Fibroblast of the conjunctiva (primary cell): Measurements from ENCODE around the gene HOXA5.

ENCODE experiments used
- DNase-seq: peaks from one replicate; pipeline ENCODE4 v3.0.0-alpha.2; 2010; ENCODE audit warnings: low read depth

HOXA5 gene

GRCh38 chr7:27159266-27160144 is 16.0 kb upstream of the HOXA5 start:
- no peak for DNase-seq

- no peak for DNase-seq
Observed at GRCh38 chr7:27158436-27159265, 15.2 kb upstream of the HOXA5 start.

DNA sequence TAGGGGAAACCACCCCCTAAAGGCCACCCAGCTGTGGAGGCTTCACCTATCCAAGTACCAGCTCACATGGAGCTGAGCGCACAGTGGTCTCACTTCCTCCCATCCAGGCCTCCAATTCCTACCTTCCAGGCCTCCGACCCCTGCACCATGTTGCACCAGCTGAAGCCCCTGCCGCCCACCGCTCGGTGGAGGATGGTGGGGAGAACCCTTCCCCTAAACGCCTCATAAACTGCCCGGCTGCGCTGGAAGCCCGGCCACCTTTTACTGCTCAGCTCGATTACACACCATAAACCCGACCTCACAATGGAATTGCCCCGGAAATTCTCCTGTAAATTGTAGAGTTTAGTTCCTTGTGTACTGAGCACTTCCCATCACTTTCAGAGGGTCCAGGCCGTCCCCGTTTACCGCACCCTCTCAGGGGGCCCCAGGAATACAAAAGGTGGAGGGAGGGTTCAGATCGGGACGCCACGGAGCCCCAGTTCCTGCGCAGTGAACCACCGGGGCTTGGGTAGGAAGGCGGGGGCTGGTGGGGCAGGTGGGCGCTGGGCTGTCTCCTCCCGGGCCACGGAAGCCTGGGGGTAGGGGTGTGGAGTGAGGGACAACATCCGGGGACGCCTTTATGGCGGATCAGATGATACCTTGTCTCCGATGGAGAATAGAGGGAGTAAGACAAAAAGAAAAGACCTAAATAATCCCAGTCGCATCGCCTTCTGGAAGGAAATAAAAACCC is 14.4 kb upstream of the HOXA5 start:
- DNase-seq = no peak

- DNase-seq = no peak
Observed at GRCh38 chr7:27156916-27157701, 13.6 kb upstream of the HOXA5 start.

DNA sequence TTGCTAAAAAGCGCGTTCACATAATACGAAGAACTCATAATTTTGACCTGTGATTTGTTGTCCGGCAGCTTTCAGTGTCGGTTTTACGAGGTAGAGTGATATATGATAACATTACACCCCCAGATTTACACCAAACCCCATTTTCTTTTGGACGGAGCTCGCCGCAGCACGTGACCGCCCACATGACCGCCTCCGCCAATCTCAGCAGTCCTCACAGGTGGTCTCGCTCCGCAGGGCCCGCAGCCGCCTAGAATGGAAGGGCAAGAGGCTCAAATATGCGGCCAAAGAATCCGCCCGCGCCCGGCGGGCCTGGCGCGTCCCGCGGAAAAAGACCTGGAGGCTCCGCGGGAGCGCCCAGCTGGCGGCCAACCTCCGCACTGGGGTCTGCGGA is 13.0 kb upstream of the HOXA5 start, which contains the start of gene HOXA7:
HOXA7 (minus strand) TSS at position 168 of the 391 bp plus-strand sequence; CDS start at position 38, 130 bp downstream.
- DNase-seq = no peak

DNA sequence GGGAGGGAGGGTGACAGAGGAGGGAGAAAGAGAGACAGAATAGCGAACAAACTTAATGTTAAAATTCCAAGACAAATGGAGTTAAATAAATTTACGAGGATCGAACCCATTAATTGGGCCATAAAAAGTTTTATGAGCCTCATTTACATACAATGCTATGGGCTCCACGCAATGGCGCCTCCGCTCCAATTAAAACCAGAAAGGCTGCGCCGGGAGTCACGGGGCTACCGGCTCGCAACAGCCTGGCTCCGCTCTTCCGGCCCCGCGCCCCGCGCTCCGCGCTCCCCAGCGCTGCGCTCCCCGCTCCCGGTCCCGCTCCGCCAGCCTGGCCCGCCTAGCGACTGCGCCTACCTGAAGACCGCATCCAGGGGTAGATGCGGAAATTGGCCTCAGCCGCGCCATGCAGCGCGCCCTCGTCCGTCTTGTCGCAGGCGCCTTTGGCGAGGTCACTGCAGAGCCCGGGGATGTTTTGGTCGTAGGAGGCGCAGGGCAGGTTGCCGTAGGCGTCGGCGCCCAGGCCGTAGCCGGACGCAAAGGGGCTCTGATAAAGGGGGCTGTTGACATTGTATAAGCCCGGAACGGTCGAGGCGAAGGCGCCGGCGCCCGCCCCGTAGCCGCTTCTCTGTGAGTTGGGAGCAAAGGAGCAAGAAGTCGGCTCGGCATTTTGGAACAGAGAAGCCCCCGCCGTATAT is 12.5 kb upstream of the HOXA5 start:
- no peak for DNase-seq

GRCh38 chr7:27154901-27155815 is 11.7 kb upstream of the HOXA5 start:
- DNase-seq = no peak

DNA sequence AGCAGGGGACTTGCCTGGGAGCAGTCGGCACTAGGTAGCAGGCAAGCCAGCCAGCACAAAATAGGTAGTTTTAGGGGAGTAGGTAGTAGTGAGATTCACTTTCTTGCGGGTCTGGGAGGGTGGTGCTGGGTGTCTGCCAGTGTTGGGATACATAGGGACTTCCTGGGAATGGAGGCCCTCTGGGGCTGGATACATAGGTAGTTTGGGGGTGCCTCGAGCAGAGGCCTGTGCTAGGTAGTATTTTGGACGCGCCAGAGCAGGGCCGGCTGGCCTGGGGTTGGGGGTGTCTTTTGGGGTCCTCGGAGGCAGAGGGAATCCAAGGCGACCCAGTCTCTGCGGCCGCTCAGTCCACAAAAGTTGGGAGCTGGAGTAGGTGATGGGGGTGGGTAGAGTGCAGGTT is 10.9 kb upstream of the HOXA5 start:
- no peak for DNase-seq

GRCh38 chr7:27153526-27153925 is 10.0 kb upstream of the HOXA5 start:
- no peak for DNase-seq

DNA sequence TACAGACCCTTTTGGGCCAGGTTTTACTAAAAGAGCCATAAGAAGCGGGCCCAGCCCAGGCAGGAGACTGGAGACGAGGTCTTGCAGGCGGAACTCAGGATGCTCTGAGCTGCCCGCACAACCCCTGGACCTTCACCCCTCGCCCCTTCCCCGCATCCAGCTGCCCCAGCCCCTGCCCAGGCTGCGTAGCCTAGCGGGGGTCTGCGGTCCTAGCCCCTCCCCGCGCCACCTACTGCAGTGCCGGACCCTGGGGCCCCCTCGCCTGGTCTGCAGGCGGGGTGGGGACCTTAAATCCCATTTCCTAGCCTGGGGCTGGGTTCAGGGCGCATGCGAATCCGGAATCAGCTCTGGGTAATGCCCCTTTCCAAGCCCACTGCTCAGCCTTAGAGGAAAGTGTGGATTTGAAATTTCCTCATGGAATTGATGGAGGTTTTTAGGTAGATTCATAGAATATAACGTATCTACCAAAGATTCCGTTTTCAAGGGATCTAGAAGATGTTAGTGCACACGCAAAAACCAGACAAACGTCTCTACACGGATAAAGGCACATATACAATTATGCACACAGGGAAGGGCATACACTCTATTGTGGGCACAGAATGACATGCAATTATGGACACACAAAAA is 9.4 kb upstream of the HOXA5 start:
- DNase-seq = no peak

DNA sequence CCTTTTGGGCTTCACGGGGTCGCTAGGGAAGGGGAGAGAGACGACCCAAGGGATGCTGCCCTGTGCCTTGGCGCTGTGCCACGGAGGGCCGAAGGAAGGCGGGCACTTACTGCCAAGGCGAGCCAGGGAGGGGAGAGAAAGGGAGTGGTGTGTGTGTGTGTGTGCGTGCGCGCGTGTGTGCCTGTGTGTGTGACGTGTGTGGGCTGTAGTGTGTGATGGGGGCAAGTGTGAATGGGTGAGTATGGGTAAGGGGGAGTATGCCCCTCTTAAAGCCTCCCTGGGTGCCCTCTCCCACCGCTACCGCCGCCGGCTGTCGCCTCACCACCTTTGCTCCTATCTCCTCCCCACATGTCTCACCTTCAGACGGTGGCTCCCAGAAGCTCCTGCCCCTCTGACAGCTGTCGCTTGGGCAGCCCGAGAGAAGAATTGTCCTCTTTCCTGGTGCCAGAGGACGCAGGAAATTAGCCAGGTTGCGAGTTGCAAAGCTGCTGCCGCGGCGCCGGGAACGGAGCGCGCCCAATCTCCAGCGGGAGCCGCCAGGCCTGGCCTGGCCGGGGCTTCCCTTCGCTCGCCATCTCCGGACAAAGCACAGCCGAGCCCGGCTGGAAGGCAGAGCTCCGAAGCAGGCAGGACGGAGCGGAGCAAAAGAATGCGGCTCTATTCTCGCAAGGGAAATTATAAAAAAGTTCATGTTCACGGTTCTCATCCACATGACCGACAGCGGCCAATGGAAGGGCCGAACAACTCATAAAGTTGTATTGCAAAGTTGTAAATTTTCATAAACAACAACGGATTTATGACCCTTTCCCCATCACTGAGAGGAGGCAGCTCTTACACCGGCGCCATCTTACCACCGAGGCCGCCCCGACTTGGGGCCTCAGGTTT is 8.7 kb upstream of the HOXA5 start, which contains the start of gene HOXA3:
HOXA3 (minus strand) TSS at position 653 of the 885 bp plus-strand sequence. CDS start 41,943 bp downstream, outside the sequence.
- no peak for DNase-seq

DNA sequence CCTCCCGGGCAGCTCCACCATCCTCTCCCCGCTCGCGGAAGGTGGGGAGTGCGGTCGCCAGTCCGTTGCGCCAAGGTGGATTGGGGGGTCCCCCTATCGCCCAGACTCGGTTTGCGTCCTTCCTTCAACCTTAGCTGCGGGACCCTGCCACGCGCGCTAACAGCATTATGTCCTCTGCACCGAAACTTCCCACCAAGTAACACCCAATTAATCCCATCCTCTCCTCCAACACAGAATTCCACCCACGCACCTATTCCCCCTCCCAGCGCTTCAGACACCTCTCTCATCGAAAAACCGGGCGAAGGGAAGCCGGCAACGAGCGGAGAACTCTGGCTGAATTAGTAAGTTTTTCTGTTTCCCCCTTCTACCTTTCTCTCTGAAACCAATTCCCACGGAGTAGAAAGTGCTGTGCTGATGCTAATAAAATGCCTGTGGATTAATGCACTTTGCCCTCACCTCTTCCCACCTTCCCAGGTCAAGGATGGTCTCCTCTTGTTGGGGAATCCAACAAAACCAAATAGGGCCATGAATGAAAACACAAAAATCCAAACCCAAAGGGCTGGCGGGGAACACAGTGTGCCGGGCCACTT is 8.0 kb upstream of the HOXA5 start:
- DNase-seq = no peak

DNA sequence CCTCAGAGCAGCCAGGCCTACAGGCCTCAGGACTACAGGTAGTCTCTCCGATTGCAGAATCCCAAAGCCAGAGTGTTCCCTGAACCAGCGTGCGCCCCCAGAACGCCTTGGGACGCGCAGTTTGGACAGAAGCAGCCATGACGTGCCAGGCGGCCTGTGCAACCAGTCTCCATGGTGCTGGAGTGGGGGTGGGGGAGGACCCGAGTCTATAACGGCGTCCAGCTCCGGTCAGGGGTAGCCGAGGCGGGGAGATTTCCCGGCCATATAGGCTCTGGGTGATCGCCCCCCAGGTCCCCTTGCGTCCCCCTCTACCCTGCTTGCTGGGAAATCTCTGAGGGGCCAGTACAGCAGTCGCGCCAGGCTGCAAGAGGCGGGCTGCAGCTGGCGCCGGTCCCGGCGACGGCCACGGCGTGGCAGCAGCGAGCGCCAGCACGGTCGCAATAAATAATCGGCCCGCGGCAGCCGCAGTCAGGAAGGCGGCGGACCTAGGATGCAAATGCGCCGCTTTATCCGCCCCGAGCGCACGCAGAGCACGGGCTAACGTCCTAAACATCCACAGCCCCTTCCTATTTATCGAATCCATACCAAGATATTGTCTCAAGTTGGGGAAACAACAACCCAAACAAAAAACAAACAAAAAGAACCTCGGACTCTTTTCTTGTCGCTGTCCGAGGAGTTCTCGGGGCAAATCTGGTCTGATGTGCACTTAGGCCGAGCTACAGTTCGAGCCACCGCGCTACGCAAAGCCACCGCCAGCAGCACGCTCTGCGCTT is 7.3 kb upstream of the HOXA5 start:
- DNase-seq = peak; percentile 18

- DNase-seq = no peak
Observed at GRCh38 chr7:27149842-27150567, 6.5 kb upstream of the HOXA5 start.

DNA sequence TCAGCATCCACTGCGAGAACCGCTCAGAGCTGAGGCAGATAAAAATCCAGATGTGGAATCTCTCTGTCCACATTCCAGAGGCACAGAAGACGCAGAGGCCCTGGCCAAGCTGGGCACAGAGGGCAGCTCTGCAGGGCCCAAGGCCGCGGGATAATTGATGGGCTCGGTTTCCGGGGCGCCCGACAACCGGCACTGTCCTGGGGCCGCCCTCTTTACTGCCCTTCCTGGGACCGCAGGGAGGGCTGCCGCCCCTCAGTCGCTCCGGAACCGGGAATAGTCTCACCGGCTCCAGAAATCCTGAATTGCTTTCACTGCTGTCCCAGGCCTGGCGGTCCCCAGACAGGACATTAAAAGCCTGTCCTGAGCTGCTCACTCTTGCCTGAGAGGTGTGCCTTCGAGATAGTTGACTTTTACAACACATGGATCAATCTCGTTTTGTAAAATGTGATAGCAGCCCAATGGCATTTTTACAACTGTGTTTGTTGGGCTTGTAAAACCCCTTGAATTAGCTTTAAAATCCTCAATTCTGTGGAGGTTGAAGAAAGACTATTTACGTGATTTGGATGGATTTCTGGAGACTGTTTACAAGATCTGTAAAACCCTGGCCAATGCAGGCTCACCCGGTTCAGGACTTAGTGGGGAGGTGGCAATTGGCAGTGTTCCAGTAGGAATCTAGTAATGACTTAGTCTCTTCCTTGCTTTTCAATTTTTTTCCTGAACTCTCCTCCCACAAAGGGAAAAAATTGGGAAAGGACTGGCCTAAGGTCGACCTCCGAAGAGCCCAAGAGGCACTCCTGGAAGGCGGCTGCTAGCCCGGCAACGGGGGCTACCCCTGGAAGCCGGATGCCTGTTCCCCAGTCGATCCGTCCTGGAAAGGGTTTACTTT is 5.5 kb upstream of the HOXA5 start:
- DNase-seq = no peak
